ENCODE results near the gene CDH23. TPM values are rescaled to one million over a fixed set of nuclear protein-coding genes. Genes with fewer than 3 reads are reported as not detected.
A peak's percentile ranks its signal among the peaks of the same experiment; 100 is the strongest.

The CDH23 gene
- total RNA-seq, 2 donors from 2014 or later = 28.5 to 58.7 TPM

GRCh38 chr10:71471006-71471405, 74.3 kb downstream of the CDH23 start:
- no peaks in the 10 kb centered on the region for H3K27me3 ChIP-seq
- no peak for TF ChIP-seq CTCF (IDR thresholded peaks at IDR 0.05)
- TF ChIP-seq POLR2A (IDR thresholded peaks at IDR 0.05) = no peak
- no peaks in the 10 kb centered on the region for H3K9me3 ChIP-seq
- H3K4me1 ChIP-seq = peaks cover 49% of the 10 kb centered on the region
- WGBS, 2 donors = 80 to 92% methylated on average over 9 of the region's 9 CpGs
- no peak for ATAC-seq
- DNase-seq = no peak
- no peaks in the 10 kb centered on the region for H3K36me3 ChIP-seq (replicated peaks in 1 of 2; ENCODE audit: insufficient read depth in 1 of 2, low read depth in 2 of 2)
- H3K27ac ChIP-seq = no peak overlapping the region
- intact Hi-C loops (cut with DNase I) = no loop called here
- H3K4me3 ChIP-seq = no peak overlapping the region

GRCh38 chr10:71471957-71472365, 75.2 kb downstream of the CDH23 start:
- no peaks in the 10 kb centered on the region for H3K27me3 ChIP-seq
- peak overlapping the region; percentile 40 to 83 (median 70) for H3K27ac ChIP-seq
- TF ChIP-seq CTCF (IDR thresholded peaks at IDR 0.05) (no peak), POLR2A (IDR thresholded peaks at IDR 0.05) (no peak)
- no peaks in the 10 kb centered on the region for H3K9me3 ChIP-seq
- H3K4me1 ChIP-seq = peaks cover 58% of the 10 kb centered on the region
- no peak overlapping the region for H3K4me3 ChIP-seq
- ATAC-seq (peak; percentile 11), DNase-seq (peak; percentile 24 to 59 (median 44))
- intact Hi-C loops (cut with DNase I) = no loop called here
- no peaks in the 10 kb centered on the region for H3K36me3 ChIP-seq (replicated peaks in 1 of 2; ENCODE audit: insufficient read depth in 1 of 2, low read depth in 2 of 2)
- WGBS, 2 donors = 48 to 59% methylated on average over 6 of the region's 6 CpGs

GRCh38 chr10:71472466-71472865, 75.7 kb downstream of the CDH23 start:
- 22 to 43% methylated on average over 1 to 4 of the region's 4 CpGs for WGBS, 2 donors
- Histone ChIP-seq H3K36me3 (replicated peaks in 1 of 2; ENCODE audit: insufficient read depth in 1 of 2, low read depth in 2 of 2) (no peaks in the 10 kb centered on the region), H3K9me3 (no peaks in the 10 kb centered on the region), H3K27ac (peak overlapping the region; percentile 40 to 83 (median 70)), H3K4me1 (peaks cover 60% of the 10 kb centered on the region), H3K27me3 (no peaks in the 10 kb centered on the region), H3K4me3 (no peak overlapping the region)
- TF ChIP-seq POLR2A (IDR thresholded peaks at IDR 0.05) (no peak), CTCF (IDR thresholded peaks at IDR 0.05) (no peak)
- peak; percentile 56 for ATAC-seq
- intact Hi-C loops (cut with DNase I) = no loop called here
- peak; percentile 18 to 60 (median 46) for DNase-seq

- intact Hi-C loops (cut with DNase I) = no loop called here
- TF ChIP-seq POLR2A (IDR thresholded peaks at IDR 0.05) (no peak), CTCF (IDR thresholded peaks at IDR 0.05) (no peak)
- no peak overlapping the region for H3K4me3 ChIP-seq
- DNase-seq = no peak
- H3K27ac ChIP-seq = peak overlapping the region in 3 of 4 donors; percentile 70 to 83 (median 71)
- no peaks in the 10 kb centered on the region for H3K36me3 ChIP-seq (replicated peaks in 1 of 2; ENCODE audit: insufficient read depth in 1 of 2, low read depth in 2 of 2)
- no peaks in the 10 kb centered on the region for H3K9me3 ChIP-seq
- H3K27me3 ChIP-seq = no peaks in the 10 kb centered on the region
- 76 to 78% methylated on average over 1 to 4 of the region's 4 CpGs for WGBS, 2 donors
- ATAC-seq = no peak
- peaks cover 60% of the 10 kb centered on the region for H3K4me1 ChIP-seq
These were observed 76.2 kb downstream of the CDH23 start for GRCh38 chr10:71472912-71473311.
